D341Med (cell line): Measurements from ENCODE around the gene PDK4.
"Not testable (repeated sequence)": the region's sequence is repeated elsewhere in the genome, so short reads cannot be mapped to it uniquely, and the experiment has no call there.

Experiments
- DNase-seq: peaks from one replicate; pipeline ENCODE4 v3.0.0; 2012; ENCODE audit warnings: low spot score

PDK4 gene

DNA sequence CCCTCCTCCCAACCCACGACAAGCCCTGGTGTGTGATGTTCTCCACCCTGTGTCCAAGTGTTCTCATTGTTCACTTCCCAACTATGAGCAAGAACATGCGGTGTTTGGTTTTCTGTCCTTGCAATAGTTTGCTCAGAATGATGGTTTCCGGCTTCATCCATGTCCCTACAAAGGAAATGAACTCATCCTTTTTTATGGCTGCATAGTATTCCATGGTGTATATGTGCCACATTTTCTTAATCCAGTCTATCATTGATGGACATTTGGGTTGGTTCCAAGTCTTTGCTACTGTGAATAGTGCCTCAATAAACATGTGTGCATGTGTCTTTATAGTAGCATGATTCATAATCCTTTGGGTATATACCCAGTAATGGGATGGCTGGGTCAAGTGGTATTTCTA is 8.5 kb upstream of the PDK4 start:
- DNase-seq: not testable (repeated sequence)

DNA sequence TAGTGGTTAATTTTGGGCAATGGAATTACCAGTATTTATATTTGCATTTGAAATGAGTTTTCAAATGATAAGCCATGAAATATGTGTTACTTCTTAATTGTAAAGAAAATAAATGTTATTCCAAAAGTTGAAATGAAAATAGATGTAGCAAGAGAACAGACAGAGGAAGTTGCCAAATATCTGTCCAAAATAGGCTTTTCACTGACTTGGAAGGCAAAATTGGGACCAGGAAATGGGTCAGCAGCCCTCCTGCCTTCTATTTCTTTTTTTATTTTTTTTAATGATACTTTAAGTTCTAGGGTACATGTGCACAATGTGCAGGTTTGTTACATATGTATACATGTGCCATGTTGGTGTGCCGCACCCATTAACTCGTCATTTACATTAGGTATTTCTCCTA is 8.1 kb upstream of the PDK4 start:
- DNase-seq: not testable (repeated sequence)

DNA sequence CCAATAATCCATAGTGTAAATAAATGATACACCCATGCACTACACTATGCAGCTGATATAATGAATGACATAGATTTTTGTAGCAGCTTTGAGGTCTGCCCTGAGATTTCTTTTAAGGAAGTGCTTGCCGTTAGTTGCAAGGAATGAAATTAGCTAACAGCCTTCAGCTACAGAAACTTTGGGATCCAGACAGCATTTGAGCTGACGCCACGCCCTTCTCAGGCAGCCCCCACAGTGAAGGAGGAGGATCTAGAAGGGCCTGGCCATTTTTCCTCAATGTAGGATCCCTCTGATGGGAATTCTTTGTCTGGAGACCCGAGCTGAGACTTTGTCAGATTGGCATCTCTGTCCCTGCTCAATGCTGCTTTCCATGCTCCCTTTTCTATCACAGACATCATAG is 6.1 kb upstream of the PDK4 start:
- peak; percentile 17 for DNase-seq

DNA sequence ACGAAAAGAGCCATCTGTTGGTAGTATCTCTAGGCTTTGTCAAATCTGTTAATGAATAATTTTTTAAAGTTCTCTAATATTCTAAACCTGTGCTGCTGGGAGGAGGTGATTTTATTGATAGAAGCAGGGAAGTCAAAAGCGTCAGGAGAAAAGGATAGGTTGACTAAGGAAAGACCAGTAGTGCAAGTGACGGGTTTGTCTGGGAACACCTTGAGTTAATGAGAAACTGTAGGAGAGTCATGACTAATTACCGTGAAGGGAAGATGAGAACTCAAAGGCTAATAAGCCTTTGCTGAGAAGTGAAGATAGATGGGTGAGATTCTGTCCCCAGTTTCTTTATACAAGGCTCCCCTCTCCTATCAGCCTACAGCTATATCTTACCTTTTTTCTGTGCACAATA is 5.0 kb upstream of the PDK4 start:
- no peak for DNase-seq

DNA sequence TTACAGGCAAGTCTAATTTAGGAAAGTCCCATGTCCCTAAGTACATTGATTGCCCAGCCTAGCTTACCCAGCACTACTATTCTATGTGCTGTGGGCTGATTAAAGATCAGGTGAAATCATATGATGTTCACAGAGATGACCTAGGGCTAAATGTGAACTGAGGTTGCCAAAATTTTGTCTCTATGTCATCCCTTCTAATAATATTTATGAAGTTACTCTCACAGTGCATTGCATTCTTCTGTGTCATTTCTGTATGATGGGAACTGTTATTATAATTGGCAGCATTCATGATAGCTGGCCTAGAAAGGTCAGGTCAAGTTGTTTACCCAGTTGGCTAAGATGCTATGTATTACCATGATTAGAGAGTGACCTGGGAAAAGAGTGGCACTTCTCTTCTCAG is 2.8 kb upstream of the PDK4 start:
- DNase-seq: no peak

DNA sequence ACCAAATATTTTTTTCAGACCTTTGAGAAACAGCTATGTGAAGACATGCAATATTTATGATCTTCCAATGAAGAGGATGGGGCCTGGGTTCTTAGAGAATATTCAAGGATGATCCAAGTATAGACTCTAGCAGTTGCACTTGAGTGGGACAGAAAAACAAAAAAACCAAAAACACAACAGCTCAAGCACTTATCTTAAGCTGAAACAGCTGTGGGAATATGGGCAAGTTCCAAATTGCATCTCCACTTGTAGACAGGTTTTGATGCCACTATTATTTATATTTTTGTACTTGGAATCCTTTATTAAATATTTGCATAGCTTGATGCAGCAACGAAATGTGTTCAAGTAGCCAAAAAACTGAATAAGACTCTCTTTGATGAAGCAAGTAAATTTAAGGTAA is 2.2 kb upstream of the PDK4 start:
- DNase-seq: no peak

DNA sequence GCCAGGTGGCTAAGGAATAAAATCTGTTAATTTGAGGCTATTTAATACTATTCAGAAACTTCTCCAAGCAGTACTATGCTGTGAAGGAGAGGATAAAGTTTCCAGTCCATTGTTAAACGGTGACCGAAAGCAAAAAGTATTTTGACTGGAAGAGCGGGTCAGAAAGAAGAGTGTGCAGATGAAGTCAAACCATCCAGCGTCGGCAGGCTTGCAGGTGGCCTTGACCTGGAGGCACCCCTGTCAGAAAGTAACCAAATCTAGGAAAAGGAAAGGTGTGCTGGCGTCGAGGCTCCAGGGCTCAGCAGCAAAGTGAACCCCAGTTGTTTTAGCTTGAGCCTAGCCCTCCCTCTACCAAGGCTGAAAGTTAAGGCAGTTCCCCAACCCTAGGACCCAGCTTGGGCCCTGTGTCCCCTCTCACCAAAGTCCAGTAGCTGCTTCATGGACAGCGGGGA is 544 bp downstream of the PDK4 start:
- peak; percentile 14 for DNase-seq

DNA sequence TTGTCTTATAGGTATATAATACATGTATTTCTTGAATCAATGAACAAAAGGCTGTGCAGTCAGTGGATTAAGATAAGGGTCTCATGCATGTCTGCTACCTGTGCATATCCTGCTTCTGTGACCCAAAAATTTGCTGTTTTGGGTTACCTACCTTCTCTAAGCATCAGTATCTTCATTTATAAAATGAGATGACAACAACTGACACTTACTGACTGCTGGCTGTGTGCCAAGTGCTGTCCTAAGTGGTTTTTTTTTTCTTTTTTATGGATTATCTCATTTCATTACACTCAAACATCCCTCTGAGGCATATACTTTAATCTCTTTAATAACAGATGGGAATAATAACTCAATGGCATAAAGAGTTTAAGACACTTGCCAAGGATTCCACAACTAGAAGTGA is 2.1 kb downstream of the PDK4 start:
- peak; percentile 30 for DNase-seq

DNA sequence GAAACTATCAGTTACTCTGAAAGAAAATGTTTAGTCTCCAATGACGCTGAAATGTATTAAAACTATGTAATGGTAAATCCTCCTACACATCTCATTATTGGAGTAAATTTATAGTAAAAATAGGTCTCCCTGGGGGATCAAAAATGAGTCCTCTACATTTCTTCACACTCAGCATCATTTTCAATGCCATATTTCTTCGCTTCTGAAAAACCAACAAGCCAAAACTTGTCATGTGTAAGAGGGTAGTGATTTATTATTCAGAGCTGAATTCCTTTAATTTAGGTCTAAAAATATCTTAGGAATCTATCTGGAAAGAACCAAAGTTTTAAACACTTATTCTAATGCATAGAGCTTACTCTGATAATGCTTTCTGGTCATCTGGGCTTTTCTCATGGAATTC is 3.0 kb downstream of the PDK4 start:
- DNase-seq: no peak

DNA sequence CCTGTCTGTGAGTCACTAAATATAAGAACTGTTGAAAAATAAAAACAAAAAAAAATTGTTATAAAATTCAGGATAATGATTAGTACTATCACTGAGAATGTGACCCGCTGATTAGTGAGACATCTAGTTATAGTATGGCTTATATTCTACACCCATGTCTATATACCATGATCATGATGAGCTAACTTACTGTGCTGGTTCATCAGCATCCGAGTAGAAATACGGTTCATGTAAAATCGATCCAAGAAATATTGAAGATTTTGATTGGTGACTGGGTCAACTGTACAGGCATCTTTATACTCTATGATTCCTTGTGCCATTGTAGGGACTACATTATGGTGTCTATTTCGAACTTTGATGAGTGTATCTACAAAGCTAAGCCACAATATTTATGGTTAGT is 3.7 kb downstream of the PDK4 start:
- no peak for DNase-seq

DNA sequence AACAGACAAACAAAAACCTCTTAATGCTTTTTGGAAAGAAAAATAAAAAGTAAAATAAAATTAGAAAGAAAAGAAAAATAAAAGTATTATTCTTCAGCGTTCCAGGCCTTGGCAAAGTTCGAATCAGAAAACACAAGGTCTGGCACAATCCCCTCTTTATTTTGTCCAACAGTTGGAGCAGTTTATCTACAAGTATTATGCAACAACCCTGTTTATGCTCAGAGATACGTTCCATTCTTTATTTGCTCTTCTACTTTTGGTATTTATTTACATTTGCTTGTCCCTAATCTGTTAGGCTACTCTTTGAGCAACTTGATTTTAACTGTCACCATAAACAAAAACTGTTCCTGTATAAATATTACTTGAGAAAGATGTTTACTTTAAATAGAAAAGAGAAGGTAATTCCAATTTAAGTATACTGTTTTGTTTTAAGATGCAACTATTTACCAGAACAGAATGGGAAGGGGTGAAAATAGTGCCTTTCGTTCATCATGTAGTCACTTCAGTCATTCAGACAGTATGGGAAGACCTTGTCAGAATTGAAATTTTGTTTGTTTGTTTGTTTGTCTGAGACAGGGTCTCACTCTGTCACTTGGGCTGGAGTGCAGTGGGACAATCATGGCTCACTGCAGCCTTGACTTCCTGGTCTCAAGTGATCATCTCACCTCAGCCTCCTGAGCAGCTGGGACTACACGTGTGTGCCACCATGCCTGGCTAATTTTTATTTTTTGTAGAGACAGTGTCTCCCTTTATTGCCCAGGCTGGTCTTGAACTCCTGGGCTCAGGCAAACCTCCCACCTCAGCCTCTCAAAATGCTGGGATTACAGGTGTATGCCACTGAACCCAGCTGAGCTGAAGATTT is 5.7 kb downstream of the PDK4 start:
- no peak for DNase-seq

DNA sequence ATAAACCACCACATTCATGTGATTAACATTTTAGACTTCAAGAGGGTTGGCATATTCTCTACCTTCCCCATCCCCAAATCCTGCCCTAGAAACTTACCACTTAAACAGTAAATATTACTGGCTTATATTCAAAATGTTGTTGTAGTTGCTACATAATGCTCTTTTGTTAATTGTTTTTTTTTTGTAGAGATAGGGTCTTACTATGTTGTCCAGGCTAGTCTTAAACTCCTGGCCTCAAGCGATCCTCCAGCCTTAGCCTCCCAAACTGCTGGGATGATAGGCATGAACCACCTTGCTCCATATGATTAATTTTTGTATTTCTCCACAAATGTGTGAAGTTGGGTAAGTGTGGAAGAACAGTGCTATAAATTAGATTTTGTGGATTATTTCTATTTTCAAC is 6.5 kb downstream of the PDK4 start:
- DNase-seq: no peak

DNA sequence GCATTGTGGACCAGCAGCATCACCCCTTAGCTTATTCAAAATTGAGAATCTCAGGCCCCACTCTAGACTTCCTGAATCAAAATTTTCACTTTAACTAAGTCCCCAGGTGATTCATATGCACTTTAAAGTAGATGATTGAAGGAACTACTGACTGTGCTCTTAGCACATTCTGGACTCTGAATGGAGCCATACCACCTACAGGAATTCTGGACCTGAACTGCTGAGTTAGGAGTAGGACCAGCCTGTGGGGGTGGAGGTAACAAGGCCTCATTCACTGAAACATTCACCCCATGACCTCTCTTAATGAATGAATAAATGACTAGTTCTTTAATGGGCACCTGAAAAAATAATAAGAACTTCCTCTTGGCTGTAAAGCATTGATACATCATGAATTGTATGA is 7.3 kb downstream of the PDK4 start:
- DNase-seq: no peak

DNA sequence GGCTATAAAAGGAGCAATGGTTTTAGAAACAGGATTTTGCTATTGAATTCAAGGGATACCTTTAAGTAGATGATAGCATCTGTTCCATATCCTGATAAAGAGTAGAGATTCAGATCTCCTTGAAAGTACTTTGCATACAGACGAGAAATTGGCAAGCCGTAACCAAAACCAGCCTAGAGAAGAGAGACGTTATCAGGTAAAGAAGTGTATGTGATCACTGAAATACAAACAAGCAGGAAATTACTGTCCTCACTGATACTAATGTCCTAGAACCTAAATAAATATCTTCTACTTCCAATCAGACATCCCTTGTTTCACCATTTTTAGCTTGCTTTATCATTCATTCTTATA is 9.4 kb downstream of the PDK4 start:
- no peak for DNase-seq

DNA sequence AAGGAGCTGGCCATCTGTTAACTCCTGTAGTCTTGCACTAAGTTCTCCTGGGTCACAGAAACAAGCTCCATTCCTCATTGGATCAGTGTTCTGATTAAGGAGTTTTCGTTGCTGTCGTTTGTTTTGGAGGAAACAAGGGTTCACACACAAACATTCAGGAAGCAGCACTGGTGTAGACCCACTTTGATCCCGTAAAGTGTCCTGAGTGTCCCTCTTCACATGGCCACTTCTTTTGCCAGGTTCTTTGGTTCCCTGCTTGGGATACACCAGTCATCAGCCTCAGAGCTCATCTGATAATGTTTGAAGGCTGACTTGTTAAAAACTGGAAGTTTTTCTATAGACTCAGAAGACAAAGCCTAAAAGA is 10.9 kb downstream of the PDK4 start:
- DNase-seq: no peak

DNA sequence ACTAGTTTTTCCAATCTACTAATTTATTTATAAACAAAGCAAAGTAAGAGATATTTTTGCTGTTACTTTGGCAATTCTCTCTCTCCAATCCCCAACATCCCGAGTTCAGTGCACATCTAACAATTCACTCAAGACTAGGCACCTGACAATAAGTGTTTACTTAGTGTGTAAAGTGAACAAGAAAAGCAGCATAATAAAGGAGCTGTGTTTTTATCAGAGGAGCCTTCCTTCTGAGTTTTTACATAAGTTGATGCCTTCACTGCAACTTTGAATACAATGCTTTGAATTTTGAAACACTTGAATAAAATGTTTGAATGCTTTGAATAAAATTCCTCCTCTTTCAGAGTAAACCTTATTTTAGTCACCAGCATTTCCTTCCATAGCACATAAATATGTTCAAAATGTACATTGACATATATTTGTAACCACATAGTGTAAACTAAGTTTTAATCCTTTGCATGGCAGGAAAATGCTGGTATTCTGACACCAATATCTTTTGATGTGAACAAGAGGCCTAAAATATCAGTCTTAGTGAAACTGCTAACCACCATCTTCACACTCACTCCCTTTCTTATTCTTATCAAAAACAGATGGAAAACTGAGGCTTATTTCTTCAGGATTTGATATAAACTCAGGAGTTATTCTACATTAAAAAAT is 11.4 kb downstream of the PDK4 start:
- no peak for DNase-seq

DNA sequence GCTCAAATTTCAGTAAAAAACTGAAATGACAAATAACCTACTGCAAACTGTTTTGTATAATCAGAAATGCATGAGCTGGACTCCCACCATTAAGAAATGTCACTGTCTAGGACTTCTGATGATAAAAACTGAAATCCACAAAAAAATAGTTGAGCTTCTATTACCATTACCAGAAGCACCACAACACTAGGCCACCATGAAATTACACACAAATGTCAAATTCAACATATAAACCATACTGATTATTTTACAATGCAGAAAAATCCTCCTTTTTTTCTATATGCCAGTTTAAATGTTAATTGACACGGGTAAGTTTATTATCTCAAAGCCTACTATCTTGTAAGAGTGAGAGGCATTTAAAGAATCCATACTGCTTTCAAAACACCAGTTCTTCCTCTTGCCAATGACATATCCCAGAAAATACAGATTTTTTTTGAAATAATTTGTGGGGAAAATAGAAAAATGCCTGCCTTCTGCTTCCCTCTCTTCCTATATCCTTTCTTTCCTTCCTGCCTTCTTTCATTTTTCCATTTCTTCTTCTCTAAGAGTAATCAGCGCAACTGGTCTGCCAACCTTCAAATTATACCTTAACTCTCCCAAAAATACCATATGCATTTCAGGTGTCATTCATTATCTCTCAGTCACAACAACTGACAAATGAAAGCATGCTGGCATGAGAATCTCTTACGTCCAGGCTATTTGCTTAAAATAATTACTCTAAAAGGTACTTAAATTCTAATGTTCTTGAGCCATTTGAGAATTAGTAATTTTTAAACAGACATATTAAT is 12.3 kb downstream of the PDK4 start:
- DNase-seq: no peak

DNA sequence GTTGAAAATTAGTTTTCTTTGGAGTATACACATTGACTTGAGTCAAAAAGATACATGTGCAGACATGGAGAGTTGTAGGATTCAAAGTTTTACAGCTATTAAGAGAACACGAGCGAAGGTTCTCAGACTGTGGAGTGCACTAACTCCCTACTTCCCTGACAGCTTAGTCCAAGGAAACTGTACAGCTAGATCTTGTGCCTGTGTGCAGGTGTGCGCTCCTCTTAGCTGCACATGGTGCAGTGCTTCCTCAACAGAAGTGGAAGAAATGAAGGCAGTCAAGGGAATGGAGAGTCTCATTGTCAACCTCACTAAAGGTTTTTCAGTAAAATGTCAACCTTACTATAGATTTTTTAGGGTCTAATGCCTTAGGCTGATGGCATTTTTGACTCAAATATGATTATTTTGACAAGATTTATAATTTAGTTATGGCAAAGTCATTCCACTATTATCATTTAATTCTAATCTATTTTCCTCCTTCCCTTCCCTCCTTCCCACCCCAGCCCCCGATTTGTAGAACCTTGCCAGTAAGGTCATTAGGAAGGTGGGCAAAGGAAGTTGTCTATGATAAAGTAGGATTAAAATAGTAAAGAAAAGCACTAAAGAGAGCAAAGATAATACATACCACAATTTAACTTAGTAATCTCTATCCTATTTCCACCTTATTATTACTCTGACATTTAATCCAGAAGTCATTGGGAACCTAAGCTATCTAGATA is 13.6 kb downstream of the PDK4 start:
- DNase-seq: no peak

DNA sequence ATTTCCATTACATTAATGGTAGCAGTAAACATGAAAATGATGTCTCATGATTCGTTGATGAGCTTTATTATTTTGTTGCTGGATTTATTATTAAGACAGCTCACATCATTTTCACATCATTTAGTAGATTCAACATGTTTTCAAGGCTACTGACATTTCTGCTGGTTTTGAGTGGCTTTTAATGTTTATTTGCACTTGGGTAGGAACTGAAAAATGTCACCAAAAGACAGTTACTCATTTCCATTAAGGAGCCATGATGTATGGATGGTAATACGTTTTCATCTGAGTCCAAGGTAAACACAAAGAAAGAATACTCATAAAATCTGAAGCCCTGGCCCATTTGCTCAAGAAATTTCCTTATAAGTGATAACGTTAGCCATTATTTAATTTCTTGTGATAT is 14.8 kb downstream of the PDK4 start:
- no peak for DNase-seq

DNA sequence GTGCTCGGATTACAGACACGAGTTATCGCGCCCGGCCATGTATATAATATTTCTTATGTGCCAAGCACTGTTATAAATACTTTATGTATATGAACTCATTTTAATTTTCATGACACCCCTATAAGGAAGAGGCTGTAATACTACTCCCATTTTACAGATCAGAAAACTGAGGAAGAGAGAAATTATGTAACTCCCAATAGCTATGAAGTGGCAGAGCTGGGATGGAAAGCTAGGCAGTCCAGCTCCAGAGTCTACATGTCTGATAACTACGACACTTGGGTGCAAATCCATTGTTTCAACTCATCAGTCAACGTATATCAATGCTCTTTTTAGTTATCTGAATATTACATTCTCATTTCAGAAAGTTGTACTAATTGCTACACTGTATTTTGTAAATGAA is 17.0 kb downstream of the PDK4 start:
- no peak for DNase-seq

DNA sequence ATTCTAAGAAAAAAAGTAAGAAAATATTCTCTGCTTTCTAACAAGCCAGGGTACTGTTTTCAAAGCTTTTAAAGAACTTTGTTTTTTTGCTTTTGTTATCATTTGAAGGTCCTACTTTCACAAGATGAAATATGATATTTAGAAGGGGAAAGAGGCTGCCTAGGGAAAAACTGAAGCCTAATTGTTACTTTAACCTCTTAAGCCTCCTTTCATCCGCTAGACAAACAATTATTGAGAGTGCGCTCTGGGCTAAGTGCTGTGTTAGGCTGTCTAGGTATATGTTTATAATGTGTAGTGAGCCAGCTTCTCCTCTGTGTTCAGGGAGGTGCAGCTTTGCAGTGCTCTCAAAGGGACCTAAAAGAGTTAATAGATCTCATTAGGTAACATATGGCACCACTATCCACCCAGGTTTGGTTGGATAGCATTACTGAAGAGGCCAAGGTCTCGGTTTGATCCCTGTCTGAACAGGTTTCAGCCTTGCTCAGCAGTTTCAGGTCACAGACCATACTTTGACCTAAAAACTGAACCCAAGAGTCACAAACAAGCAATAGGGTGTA is 17.9 kb downstream of the PDK4 start:
- peak; percentile 68 for DNase-seq

DNA sequence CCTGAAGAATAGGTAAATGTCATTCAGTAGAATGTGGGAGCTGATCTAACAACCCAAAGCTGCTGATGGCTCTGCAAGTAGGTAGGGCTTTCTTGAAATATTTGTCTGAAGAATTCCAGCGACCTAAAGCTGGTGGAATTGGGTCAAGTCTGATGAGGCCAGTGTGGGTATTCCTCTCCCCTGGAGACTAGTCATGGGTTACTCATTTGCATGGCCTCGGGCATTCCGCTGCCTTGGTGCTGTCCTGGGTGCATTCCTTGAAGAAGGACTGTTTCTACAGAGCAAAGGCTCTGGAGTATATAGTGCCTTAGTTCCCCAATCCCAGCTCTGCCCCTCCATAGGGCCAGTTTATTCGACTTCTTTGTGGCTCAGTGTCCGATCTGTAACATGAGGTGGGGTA is 19.2 kb downstream of the PDK4 start:
- DNase-seq: no peak
